K562 (cell line): ENCODE measurements around the gene MDC1. TPM values are rescaled to one million over a fixed set of nuclear protein-coding genes. Genes with fewer than 3 reads are reported as not detected.
A peak's percentile ranks its signal among the peaks of the same experiment; 100 is the strongest.

ENCODE experiments used
- BRD4 ChIP-seq: fragments of 200-600 bp; sonication (generic); IDR thresholded peaks from 2 replicates; pipeline ENCODE4 v1.6.1; 2017; ENCODE audit warnings: inconsistent platforms
- CEBPG ChIP-seq, 3 experiments: fragments of 200-800 bp in 1 of 3; sonication (Bioruptor generic) in 1 of 3; sonication (generic) in 1 of 3; formaldehyde crosslinking in 1 of 3; IDR thresholded peaks in 2 of 3; conservative IDR thresholded peaks in 1 of 3; 2 replicates each; pipeline versions ENCODE4 v1.6.1 to v1.8.0; 2016 to 2022; ENCODE audit warnings: missing compliant biosample characterization in 2 of 3, missing genetic modification characterization in 2 of 3, mild to moderate bottlenecking in 1 of 3, missing genetic modification reagents in 1 of 3
- KDM4B ChIP-seq, 2 experiments: fragments of 450-650 bp in 1 of 2; sonication (generic) in 1 of 2; IDR thresholded peaks; 2 replicates each; pipeline ENCODE4 v1.6.1; 2016 to 2017; ENCODE audit warnings: borderline replicate concordance in 2 of 2, antibody characterized with exemption in 1 of 2, low read depth in 1 of 2, mild to moderate bottlenecking in 1 of 2
- SPI1 ChIP-seq: IDR thresholded peaks from 2 replicates; pipeline ENCODE4 v1.6.1; 2011; ENCODE audit warnings: low read depth, low read length, control low read depth, borderline replicate concordance
- ZNF146 ChIP-seq: IDR thresholded peaks from one replicate; pipeline ENCODE4 v1.6.1; 2018; ENCODE audit warnings: missing compliant biosample characterization; ENCODE audit not compliant: unreplicated experiment
- ZNF277 ChIP-seq: fragments of 250-450 bp; sonication (Bioruptor Pico); IDR thresholded peaks from 2 replicates; pipeline ENCODE4 v1.8.0; 2022; ENCODE audit warnings: inconsistent platforms, mild to moderate bottlenecking, moderate library complexity, borderline replicate concordance
- ZNF76 ChIP-seq: fragments of 250-450 bp; sonication (Bioruptor Pico); IDR thresholded peaks from 2 replicates; pipeline ENCODE4 v1.4.0; 2020; ENCODE audit warnings: mild to moderate bottlenecking, moderate library complexity, borderline replicate concordance
- polyA plus RNA-seq, 8 experiments: library from polyadenylated mRNA; depleted of rRNA in 4 of 8; stranded (reverse) in 5 of 8; unstranded in 3 of 8; fragments of >200 nt; fragmentation: Nextera tagmentation in 2 of 8; fragmentation: Illumina TruSeq in 1 of 8; extraction: Ambion mirVana in 2 of 8; extraction: Trizol in 1 of 8; gene quantifications; 2 replicates each; pipeline versions ENCODE4 v1.2.1 to v1.2.3, GENCODE V29; 2011 to 2014; ENCODE audit warnings: inconsistent platforms in 1 of 8, missing spikeins in 1 of 8
- total RNA-seq, 7 experiments: library from RNA; depleted of rRNA in 6 of 7; stranded (reverse); fragments of >200 nt in 6 of 7; fragmentation: Illumina TruSeq in 2 of 7; extraction: Trizol in 2 of 7; gene quantifications; 2 replicates each; pipeline versions ENCODE4 v1.2.1 to v1.2.3, GENCODE V29; 2011 to 2021; ENCODE audit warnings: low replicate concordance in 1 of 7
- TF ChIP-seq, protein P1 (sequence below): sonication (generic); formaldehyde crosslinking; IDR thresholded peaks from 2 replicates; pipeline ENCODE4 v1.8.0; 2022; ENCODE audit warnings: missing genetic modification reagents, mild to moderate bottlenecking, moderate library complexity, borderline replicate concordance
- TF ChIP-seq, protein P2 (sequence below): fragments of 450-650 bp; IDR thresholded peaks from 2 replicates; pipeline ENCODE4 v1.6.1; 2016; ENCODE audit warnings: low read depth, mild to moderate bottlenecking, moderate library complexity
- TF ChIP-seq, protein P3 (sequence below): fragments of 450-650 bp; IDR thresholded peaks from 2 replicates; pipeline ENCODE4 v1.6.1; 2016; ENCODE audit warnings: mild to moderate bottlenecking, moderate library complexity

MDC1 gene
- total and polyA plus RNA-seq, 9 of the 15 experiments (the other 6 are each of a cell fraction or from before 2014, with no cell fraction given), result 8.2 to 114 (median 20.0) TPM

- TF ChIP-seq CEBPG (CRISPR knock-in tag; IDR thresholded peaks at IDR 0.05) (peak; percentile 86), CEBPG (tag; conservative IDR thresholded peaks at IDR 0.05 in 1 of 2, IDR thresholded peaks at IDR 0.05 in 1 of 2) (peak; percentile 82 to 87), BRD4 (no peak; the same call in 1 of the 2 replicates), KDM4B (IDR thresholded peaks at IDR 0.05; ENCODE audit: borderline replicate concordance in 2 of 2, low read depth in 1 of 2) (peak in 1 of 2 experiments; percentile 75; a peak in 1 of 4 replicates), ZNF146 (no peak), ZNF277 (CRISPR knock-in tag) (no peak), SPI1 (no peak), ZNF76 (CRISPR knock-in tag) (no peak)
- TF ChIP-seq, protein P1, sequence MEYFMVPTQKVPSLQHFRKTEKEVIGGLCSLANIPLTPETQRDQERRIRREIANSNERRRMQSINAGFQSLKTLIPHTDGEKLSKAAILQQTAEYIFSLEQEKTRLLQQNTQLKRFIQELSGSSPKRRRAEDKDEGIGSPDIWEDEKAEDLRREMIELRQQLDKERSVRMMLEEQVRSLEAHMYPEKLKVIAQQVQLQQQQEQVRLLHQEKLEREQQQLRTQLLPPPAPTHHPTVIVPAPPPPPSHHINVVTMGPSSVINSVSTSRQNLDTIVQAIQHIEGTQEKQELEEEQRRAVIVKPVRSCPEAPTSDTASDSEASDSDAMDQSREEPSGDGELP, result peak; percentile 72; the same call in 1 of the 2 replicates
- TF ChIP-seq, protein P2, sequence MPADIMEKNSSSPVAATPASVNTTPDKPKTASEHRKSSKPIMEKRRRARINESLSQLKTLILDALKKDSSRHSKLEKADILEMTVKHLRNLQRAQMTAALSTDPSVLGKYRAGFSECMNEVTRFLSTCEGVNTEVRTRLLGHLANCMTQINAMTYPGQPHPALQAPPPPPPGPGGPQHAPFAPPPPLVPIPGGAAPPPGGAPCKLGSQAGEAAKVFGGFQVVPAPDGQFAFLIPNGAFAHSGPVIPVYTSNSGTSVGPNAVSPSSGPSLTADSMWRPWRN, result no peak
- TF ChIP-seq, protein P3, sequence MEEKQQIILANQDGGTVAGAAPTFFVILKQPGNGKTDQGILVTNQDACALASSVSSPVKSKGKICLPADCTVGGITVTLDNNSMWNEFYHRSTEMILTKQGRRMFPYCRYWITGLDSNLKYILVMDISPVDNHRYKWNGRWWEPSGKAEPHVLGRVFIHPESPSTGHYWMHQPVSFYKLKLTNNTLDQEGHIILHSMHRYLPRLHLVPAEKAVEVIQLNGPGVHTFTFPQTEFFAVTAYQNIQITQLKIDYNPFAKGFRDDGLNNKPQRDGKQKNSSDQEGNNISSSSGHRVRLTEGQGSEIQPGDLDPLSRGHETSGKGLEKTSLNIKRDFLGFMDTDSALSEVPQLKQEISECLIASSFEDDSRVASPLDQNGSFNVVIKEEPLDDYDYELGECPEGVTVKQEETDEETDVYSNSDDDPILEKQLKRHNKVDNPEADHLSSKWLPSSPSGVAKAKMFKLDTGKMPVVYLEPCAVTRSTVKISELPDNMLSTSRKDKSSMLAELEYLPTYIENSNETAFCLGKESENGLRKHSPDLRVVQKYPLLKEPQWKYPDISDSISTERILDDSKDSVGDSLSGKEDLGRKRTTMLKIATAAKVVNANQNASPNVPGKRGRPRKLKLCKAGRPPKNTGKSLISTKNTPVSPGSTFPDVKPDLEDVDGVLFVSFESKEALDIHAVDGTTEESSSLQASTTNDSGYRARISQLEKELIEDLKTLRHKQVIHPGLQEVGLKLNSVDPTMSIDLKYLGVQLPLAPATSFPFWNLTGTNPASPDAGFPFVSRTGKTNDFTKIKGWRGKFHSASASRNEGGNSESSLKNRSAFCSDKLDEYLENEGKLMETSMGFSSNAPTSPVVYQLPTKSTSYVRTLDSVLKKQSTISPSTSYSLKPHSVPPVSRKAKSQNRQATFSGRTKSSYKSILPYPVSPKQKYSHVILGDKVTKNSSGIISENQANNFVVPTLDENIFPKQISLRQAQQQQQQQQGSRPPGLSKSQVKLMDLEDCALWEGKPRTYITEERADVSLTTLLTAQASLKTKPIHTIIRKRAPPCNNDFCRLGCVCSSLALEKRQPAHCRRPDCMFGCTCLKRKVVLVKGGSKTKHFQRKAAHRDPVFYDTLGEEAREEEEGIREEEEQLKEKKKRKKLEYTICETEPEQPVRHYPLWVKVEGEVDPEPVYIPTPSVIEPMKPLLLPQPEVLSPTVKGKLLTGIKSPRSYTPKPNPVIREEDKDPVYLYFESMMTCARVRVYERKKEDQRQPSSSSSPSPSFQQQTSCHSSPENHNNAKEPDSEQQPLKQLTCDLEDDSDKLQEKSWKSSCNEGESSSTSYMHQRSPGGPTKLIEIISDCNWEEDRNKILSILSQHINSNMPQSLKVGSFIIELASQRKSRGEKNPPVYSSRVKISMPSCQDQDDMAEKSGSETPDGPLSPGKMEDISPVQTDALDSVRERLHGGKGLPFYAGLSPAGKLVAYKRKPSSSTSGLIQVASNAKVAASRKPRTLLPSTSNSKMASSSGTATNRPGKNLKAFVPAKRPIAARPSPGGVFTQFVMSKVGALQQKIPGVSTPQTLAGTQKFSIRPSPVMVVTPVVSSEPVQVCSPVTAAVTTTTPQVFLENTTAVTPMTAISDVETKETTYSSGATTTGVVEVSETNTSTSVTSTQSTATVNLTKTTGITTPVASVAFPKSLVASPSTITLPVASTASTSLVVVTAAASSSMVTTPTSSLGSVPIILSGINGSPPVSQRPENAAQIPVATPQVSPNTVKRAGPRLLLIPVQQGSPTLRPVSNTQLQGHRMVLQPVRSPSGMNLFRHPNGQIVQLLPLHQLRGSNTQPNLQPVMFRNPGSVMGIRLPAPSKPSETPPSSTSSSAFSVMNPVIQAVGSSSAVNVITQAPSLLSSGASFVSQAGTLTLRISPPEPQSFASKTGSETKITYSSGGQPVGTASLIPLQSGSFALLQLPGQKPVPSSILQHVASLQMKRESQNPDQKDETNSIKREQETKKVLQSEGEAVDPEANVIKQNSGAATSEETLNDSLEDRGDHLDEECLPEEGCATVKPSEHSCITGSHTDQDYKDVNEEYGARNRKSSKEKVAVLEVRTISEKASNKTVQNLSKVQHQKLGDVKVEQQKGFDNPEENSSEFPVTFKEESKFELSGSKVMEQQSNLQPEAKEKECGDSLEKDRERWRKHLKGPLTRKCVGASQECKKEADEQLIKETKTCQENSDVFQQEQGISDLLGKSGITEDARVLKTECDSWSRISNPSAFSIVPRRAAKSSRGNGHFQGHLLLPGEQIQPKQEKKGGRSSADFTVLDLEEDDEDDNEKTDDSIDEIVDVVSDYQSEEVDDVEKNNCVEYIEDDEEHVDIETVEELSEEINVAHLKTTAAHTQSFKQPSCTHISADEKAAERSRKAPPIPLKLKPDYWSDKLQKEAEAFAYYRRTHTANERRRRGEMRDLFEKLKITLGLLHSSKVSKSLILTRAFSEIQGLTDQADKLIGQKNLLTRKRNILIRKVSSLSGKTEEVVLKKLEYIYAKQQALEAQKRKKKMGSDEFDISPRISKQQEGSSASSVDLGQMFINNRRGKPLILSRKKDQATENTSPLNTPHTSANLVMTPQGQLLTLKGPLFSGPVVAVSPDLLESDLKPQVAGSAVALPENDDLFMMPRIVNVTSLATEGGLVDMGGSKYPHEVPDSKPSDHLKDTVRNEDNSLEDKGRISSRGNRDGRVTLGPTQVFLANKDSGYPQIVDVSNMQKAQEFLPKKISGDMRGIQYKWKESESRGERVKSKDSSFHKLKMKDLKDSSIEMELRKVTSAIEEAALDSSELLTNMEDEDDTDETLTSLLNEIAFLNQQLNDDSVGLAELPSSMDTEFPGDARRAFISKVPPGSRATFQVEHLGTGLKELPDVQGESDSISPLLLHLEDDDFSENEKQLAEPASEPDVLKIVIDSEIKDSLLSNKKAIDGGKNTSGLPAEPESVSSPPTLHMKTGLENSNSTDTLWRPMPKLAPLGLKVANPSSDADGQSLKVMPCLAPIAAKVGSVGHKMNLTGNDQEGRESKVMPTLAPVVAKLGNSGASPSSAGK, result no peak; the same call in 1 of the 2 replicates
These were observed 3.0 kb upstream of the MDC1 start, which contains the start of gene TUBB (continued) for GRCh38 chr6:30719791-30720737.
